Lung (tissue), 12 donors: ENCODE results near the gene GAGE13. TPM values are rescaled to one million over a fixed set of nuclear protein-coding genes. Genes with fewer than 3 reads are reported as not detected.
"Not testable (repeated sequence)": the region's sequence is repeated elsewhere in the genome, so short reads cannot be mapped to it uniquely, and the experiment has no call there.

Experiments used
- ATAC-seq: fragments of 200-7000 bp; cut with Tn5 transposase; one replicate; pipeline ENCODE4 v1.9.1; 2020; ENCODE audit warnings: moderate number of reproducible peaks; ENCODE audit not compliant: insufficient read depth, low FRiP score
- DNase-seq, 3 donors: peaks; one replicate each; pipeline ENCODE4 v3.0.0-alpha.2; 2013 to 2017
- H3K27ac ChIP-seq, 2 donors: one replicate each; pipeline ENCODE4 v1.5.1; 2013; ENCODE audit warnings: mild to moderate bottlenecking in 2 of 2, moderate library complexity in 2 of 2, control low read depth in 1 of 2, inconsistent platforms in 1 of 2, low read depth in 1 of 2, low read length in 1 of 2
- H3K27me3 ChIP-seq, 3 donors: one replicate each; pipeline ENCODE4 v1.5.1; 2013; ENCODE audit warnings: low read length in 2 of 3; ENCODE audit not compliant: control insufficient read depth in 3 of 3, insufficient read depth in 3 of 3
- H3K36me3 ChIP-seq, 4 donors: one replicate each; pipeline ENCODE4 v1.5.1; 2013; ENCODE audit warnings: low read length in 4 of 4, mild to moderate bottlenecking in 1 of 4, moderate library complexity in 1 of 4; ENCODE audit not compliant: control insufficient read depth in 4 of 4, insufficient read depth in 4 of 4
- H3K4me1 ChIP-seq, 5 donors: one replicate each; pipeline ENCODE4 v1.5.1; 2013; ENCODE audit warnings: low read length in 5 of 5, mild to moderate bottlenecking in 2 of 5, moderate library complexity in 1 of 5; ENCODE audit not compliant: control insufficient read depth in 5 of 5, insufficient read depth in 5 of 5
- H3K4me3 ChIP-seq: one replicate; pipeline ENCODE4 v1.5.1; 2013; ENCODE audit warnings: mild to moderate bottlenecking, control low read depth, moderate library complexity
- H3K9ac ChIP-seq, 2 donors: one replicate each; pipeline ENCODE4 v1.5.1; 2013; ENCODE audit warnings: low read length in 2 of 2, control low read depth in 1 of 2; ENCODE audit not compliant: insufficient read depth in 1 of 2
- H3K9me3 ChIP-seq, 4 donors: one replicate each; pipeline ENCODE4 v1.5.1; 2013; ENCODE audit warnings: low read length in 3 of 4, mild to moderate bottlenecking in 1 of 4, moderate library complexity in 1 of 4; ENCODE audit not compliant: control insufficient read depth in 4 of 4, insufficient read depth in 3 of 4
- WGBS, 2 donors: extraction: QIAGEN DNeasy Blood & Tissue Kit; methylation state at CpG; one replicate each; pipeline ENCODE4 v1.1.7; 2013; 5-methylcytosine and 5-hydroxymethylcytosine counted together
- polyA plus RNA-seq, 2 donors: library from polyadenylated mRNA; stranded (reverse); fragments of 200-250 nt; gene quantifications; one replicate each; pipeline ENCODE4 v1.2.1, GENCODE V29; 2013
- total RNA-seq, 2 donors: library from RNA; depleted of rRNA in 1 of 2; stranded (reverse); fragments of >200 nt in 1 of 2; gene quantifications; one replicate each; pipeline ENCODE4 v1.2.1, GENCODE V29; 2014 to 2021
- TF ChIP-seq, protein P1 (sequence below): IDR thresholded peaks from 2 replicates; pipeline ENCODE4 v1.5.1; 2012; ENCODE audit warnings: mild to moderate bottlenecking; ENCODE audit errors: control extremely low read depth, extremely low read depth
- donor health status: control.
- donor health status: control.
- donor health status: Bipolar disorder and iron deficiency.
- donor health status: healthy.
- donor health status: DM: yes; HTN: yes; CAD: no.

The GAGE13 gene
- total and polyA plus RNA-seq, 4 donors, result not detected

DNA sequence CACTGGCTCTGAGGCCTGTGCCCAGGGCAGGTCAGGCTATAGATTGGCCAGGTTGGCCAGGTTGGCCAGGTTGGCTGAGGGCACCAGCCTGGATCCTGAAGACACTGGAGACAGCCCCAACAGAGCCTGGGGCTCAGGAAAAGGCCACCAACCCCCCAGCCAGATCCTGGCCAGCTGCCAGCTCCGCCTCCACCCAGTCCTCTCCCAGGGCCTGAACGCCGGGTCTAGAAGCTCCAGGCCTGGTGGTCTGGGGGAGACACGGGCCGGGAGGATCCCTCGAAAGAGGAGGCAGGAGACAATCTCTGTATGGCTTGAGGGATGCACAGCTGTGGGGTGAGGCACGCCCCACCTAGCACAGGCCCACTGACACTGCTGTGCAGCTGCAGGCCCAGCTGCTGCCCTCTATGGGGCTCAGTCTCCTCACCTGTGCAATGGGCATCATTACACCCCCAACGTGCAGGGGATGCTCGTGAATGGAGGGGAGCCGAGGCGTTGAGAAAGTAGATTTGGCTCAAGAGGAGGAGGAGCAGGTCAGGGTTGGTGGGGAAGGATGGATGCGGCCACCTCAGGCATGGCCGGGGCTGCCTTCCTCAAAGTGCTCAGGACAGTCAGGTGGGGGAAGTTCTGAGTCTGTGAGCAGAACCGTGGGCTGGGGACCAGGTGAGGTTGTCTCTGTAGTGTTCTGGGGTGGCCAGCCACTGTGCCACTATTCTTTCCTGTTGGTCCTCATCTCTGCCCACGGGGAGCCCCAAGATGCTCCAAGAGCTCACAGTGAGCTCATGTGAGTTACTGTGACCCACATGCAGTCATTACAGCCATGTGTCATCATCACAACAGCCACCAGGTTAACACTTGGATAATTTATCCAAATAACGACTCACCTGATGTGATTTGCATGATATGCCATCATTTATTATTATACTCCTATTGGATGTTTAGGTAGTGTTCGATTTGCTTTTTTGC lies 38.7 kb upstream of the GAGE13 start:
- Histone ChIP-seq H3K9ac (no peak overlapping the region), H3K27ac (no peak overlapping the region), H3K36me3 (no peaks in the 10 kb centered on the region), H3K27me3 (no peaks in the 10 kb centered on the region), H3K4me3 (no peak overlapping the region), H3K9me3 (no peaks in the 10 kb centered on the region), H3K4me1 (no peaks in the 10 kb centered on the region)
- DNase-seq (no peak), ATAC-seq (no peak)
- TF ChIP-seq, protein P1, sequence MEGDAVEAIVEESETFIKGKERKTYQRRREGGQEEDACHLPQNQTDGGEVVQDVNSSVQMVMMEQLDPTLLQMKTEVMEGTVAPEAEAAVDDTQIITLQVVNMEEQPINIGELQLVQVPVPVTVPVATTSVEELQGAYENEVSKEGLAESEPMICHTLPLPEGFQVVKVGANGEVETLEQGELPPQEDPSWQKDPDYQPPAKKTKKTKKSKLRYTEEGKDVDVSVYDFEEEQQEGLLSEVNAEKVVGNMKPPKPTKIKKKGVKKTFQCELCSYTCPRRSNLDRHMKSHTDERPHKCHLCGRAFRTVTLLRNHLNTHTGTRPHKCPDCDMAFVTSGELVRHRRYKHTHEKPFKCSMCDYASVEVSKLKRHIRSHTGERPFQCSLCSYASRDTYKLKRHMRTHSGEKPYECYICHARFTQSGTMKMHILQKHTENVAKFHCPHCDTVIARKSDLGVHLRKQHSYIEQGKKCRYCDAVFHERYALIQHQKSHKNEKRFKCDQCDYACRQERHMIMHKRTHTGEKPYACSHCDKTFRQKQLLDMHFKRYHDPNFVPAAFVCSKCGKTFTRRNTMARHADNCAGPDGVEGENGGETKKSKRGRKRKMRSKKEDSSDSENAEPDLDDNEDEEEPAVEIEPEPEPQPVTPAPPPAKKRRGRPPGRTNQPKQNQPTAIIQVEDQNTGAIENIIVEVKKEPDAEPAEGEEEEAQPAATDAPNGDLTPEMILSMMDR, result no peak
- 80 to 91% methylated on average over 8 to 17 of the region's 17 CpGs for WGBS, 2 donors

DNA sequence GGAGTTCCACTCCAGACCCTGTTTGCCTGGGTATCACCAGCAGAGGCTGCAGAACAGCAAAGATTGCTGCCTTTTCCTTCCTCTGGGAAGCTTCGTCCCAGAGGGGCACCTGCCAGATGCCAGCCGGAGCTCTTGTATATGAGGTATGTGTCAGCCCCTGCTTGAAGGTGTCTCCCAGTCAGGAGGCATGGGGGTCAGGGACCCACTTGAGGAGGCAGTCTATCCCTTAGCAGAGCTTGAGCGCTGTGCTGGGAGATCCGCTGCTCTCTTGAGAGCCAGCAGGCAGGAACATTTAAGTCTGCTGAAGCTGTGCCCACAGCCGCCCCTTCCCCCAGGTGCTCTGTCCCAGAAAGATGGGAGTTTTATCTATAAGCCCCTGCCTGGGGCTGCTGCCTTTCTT lies 32.1 kb upstream of the GAGE13 start:
- not testable (repeated sequence) for H3K27me3 ChIP-seq, DNase-seq, H3K9me3 ChIP-seq, H3K4me3 ChIP-seq, H3K27ac ChIP-seq, H3K9ac ChIP-seq, ATAC-seq, H3K4me1 ChIP-seq, H3K36me3 ChIP-seq
- 79 to 86% methylated on average over 4 to 5 of the region's 5 CpGs for WGBS, 2 donors

DNA sequence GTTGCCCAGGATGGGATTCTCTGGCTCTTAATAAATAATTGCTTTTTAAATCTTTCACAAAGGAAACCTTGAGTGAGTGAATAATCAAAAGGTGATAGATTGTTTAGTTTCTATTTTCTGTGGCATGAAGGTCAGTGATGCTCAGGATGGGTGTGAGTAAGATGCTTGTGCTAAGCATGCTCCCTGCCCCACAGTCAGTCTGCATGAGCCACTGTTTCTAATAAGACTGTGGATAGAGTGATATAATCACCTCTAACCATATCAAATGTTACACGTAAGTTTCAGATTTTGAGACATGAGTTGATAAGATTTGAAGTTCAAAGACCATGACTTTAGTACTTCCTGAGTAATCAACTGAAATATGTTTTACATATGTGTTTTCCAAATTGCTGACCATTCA lies 30.7 kb upstream of the GAGE13 start:
- WGBS, 2 donors, result 80 to 100% methylated on average over 1 of the region's 1 CpG
- Histone ChIP-seq H3K36me3 (no peaks in the 10 kb centered on the region), H3K4me3 (no peak overlapping the region), H3K9ac (no peak overlapping the region), H3K4me1 (no peaks in the 10 kb centered on the region), H3K27me3 (no peaks in the 10 kb centered on the region), H3K27ac (no peak overlapping the region), H3K9me3 (no peaks in the 10 kb centered on the region)
- TF ChIP-seq, protein P1, result no peak
- ATAC-seq (no peak), DNase-seq (no peak)

GRCh38 chrX:49303346-49303745 lies 28.0 kb upstream of the GAGE13 start, which contains the start of gene GAGE10:
TSS of gene GAGE10 (plus strand) at chrX:49303646. CDS start at chrX:49304860, 1,214 bp downstream.
- TF ChIP-seq, protein P1, result no peak
- WGBS, 2 donors, result 77 to 90% methylated on average over 13 to 15 of the region's 15 CpGs
- Histone ChIP-seq H3K4me1 (no peaks in the 10 kb centered on the region), H3K27ac (no peak within 1 kb of the TSS), H3K9me3 (no peaks in the 10 kb centered on the region), H3K36me3 (no peaks in the 10 kb centered on the region), H3K27me3 (no peaks in the 10 kb centered on the region), H3K4me3 (no peak within 1 kb of the TSS), H3K9ac (no peak within 1 kb of the TSS)
- DNase-seq, result no peak
- ATAC-seq, result no peak

DNA sequence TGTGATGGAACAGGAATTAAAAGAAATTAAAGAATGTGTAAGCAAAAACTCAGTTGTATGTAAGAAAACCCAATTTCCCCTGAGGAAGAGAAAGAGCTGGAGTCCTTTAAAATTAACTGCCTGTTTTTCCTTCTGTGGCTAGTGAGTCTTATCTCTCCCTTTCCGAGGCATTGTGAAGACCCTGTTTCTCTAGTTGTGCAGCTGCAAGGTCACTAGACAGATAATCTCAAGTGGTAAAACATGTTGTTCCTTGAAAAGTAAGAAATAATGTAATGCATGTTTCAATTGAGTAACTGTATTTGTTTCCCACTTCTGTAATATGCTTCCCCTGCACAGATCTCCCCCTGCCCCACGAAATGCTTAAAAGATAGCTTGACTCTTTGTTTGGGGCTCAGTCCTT lies 23.6 kb upstream of the GAGE13 start:
- DNase-seq, H3K27ac ChIP-seq, H3K4me3 ChIP-seq, ATAC-seq, H3K27me3 ChIP-seq, H3K36me3 ChIP-seq, H3K9ac ChIP-seq, H3K4me1 ChIP-seq, H3K9me3 ChIP-seq: not testable (repeated sequence)
- WGBS, 2 donors, result 32 to 57% methylated on average over 2 of the region's 2 CpGs
